GM19324 (cell line): ENCODE measurements around the gene SEC22A.

Source experiments
- ATAC-seq: cut with Tn5 transposase; IDR thresholded peaks from one replicate; pipeline ENCODE4 v1.9.1; 2021; ENCODE audit warnings: mild to moderate bottlenecking, moderate library complexity; ENCODE audit not compliant: unreplicated experiment, low FRiP score

Gene SEC22A

GRCh38 chr3:123261666-123262065 is 59.9 kb downstream of the SEC22A start:
- ATAC-seq: no peak

DNA sequence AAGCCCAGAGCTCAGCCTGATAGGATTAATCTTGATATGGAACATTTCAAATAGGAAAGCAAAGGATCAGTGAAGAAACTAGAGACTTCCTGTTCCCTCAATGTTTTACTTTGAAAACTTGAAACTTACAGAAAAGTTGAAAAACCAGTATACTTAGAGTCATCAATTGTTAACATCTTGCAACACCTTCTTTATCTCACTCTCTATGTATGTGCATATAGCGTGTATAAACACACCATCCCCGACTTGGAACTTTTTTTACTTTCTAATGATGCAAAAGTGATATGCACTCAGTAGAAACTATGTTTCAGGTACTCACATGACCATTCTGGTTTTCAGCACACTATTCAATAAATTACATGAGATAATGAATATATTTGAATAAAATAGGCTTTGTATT is 60.5 kb downstream of the SEC22A start:
- ATAC-seq: no peak

DNA sequence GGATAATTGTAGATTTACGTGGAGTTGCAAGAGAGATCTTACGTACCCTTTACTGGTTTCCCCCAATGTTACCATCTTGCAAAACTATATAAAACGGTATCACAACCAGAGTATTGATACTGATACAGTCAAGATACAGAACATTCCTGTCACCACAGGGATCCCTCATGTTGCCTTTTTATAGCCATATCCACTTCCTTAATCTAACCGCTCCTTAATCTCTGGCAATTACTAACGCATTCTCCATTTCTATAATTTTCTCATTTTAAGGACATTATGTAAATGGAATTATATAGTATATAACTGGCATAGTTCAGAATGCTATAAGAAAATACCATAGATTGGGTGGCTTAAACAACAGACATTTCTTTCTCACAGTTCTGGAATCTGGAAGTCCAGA is 61.1 kb downstream of the SEC22A start:
- no peak for ATAC-seq

- no peak for ATAC-seq
These were observed 62.2 kb downstream of the SEC22A start for GRCh38 chr3:123263941-123264340.

- no peak for ATAC-seq
These were observed 66.1 kb downstream of the SEC22A start for GRCh38 chr3:123267821-123268220.

GRCh38 chr3:123270818-123271217 is 69.1 kb downstream of the SEC22A start:
- ATAC-seq: no peak

GRCh38 chr3:123271466-123272159 is 69.9 kb downstream of the SEC22A start:
- ATAC-seq: no peak

DNA sequence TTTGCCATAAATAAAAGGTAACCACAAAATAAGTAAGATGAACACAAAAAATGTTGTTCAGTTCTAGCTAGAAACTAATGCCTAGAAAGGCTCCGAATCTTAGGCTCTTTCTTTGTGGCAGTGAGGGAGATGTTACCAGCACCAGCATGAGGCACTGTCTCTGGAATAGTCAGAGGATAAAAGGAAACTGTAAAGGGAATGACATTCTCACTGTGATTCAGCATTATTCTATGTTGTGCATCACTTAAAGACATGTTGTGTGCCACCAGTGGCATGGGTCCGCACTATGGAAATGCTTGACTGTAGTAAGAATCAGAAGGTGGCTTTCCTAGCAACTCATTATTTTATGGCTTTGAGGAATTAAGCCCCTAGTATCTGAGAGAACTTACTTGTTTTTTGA is 70.8 kb downstream of the SEC22A start:
- no peak for ATAC-seq

GRCh38 chr3:123275691-123276090 is 73.9 kb downstream of the SEC22A start:
- no peak for ATAC-seq

DNA sequence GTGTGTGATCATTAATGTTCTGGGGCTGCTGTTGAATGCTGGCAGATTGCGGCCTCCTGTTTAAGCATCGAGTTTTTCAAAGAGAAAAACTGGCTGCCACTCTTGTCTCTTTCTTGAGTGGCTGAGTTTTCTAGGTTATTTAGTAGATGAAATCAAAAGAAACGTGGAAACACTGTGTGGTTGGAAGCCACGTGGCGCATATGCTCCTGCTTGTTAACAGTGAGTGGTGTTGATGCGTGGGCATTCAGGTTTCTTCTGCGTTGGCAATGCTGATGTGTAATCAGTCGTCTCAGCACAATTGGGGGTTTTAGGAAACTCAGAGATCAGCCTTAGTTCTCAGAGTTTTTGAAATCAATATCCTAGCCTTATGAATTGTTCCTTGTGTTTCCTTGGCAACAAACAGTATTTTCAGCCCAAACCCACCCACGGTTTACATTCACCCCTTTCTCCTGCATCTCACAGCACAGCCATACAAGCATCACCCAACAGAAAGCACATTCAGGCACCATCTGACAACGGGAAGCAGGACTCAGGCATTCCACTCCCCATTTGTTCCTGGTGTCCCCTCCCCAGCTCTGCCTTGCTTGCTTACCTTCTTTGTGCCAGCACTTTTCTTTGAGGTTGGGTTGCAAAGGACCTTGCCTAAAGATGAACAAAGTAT is 74.7 kb downstream of the SEC22A start:
- no peak for ATAC-seq

- ATAC-seq: no peak
These were observed 75.4 kb downstream of the SEC22A start for GRCh38 chr3:123277106-123277505.

GRCh38 chr3:123278446-123278845 is 76.7 kb downstream of the SEC22A start:
- ATAC-seq: no peak

- ATAC-seq: no peak
These were observed 77.4 kb downstream of the SEC22A start for GRCh38 chr3:123279121-123279520.

DNA sequence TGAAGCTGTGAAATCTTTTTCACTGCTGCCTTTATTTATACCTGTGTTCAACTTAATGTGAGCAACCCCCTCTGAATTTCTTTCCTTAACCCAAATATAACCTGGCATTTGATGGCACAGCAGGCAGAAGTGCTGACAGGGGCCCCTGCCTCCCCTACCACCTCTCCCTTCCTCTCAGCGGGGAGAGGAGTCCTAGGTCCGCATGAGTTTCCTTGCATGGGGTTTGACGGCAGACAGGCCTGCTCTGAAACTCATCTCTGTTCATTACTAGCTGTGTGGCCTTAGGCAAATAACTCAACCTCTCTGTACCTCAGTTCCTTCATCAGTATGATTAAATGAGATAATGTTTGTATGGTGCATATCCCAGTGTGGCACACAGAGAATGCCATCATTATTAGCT is 79.7 kb downstream of the SEC22A start:
- ATAC-seq: no peak

DNA sequence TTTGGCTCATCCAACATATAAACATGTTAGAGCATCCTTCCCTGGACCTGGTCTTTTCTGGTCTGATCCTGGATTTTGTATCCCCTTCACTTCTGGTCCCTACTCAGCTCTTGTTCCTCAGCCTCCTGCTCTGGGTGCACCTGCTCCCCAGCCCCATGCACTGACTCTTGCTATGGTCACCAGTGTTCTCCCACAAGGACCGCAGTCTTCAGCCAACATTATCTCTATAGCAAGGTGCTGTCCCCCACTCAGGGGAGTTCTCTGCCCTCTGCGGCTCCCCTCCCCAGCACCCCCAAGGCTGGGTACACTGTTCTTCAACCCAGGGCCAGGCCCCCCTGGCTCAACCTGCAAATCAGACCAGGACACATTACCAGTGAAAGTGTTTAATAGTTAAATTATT is 80.2 kb downstream of the SEC22A start:
- ATAC-seq: no peak

DNA sequence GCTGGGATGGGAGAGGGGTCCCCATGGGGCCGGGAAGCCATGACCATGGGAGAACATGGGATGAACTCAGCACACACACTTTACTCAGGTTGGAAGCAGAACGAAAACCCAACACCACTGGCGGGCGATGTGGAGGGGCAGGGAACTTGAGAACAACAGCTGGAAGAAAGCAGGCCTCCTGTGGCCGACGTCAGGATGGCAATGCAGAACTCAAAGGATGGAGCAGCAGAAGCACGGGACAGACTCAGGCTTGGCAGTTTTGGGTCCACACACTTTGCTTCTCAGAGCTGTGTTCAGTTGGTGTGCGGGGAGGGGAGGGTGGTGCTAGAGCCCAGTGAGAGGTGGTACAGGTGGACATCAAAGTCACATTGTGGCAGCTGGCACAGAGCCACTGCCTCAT is 80.7 kb downstream of the SEC22A start:
- no peak for ATAC-seq

DNA sequence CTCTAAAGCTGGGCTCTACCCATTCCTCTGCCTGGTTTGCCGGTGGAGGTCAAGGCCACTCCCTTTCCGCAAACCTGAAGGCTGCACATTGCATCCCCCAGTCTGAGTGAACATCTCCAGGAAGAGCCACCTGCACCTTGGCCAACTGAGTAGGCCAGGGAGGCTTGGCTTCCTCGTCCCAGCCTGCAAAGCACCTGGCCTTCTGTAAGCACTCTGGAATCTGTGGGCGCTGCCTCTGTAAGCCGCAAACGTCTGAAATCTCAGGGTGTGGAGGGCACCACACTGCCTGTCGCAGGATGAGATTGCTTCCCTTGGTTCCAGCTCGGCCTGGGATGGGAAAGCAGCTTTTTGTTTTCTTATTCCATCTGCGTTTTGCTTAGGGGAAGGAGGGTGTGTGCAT is 81.3 kb downstream of the SEC22A start:
- ATAC-seq: no peak

- no peak for ATAC-seq
These were observed 82.1 kb downstream of the SEC22A start for GRCh38 chr3:123283657-123284398.

- ATAC-seq: no peak
These were observed 82.8 kb downstream of the SEC22A start for GRCh38 chr3:123284399-123285010.

DNA sequence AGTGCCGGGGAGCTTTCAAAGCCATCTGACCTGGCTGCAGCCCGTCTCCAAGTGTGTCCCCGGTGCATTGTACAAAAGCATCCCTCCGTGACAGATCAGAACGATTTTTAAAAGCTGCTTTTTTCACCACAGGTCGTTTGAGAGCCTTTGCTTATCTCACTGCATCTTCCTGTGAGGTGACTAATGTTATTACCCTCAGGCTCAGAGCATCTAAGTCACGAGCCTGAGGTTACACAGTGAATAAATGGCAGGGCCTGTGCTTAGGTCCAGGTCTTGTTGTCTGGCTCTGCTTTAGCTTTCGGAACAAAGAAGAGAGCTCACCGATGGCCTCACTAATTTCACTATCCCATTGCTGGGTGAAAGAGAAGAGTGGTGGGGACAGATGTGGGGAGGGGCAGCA is 83.3 kb downstream of the SEC22A start:
- no peak for ATAC-seq

- ATAC-seq: no peak
These were observed 83.7 kb downstream of the SEC22A start for GRCh38 chr3:123285479-123285878.
